Amygdala (tissue), 56 donors: ENCODE data around the gene BICD1.

Experiments
- DNase-seq, 56 donors: peaks; one replicate each; lab custom pipeline; 2025; lab: John Stamatoyannopoulos, UW

Gene BICD1

DNA sequence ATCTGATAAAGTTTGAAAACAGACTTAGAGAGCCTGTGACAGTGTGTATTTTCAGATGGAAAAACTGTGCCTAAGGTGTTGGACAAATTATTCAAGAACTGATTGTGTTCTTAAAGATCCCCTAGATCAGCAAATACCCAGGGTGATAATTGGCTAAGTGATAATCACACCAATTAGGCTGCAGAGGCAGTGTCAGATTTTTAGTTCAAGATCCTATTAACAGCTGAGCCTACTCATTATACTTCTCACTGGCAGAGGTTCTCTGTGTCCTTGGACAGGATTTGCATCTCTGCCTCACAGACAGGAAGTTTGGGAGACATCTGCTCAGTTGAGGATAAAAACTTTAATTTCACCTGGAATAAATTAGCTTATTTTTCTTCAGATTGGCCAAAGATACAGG is 288.4 kb downstream of the BICD1 start:
- no peak for DNase-seq

DNA sequence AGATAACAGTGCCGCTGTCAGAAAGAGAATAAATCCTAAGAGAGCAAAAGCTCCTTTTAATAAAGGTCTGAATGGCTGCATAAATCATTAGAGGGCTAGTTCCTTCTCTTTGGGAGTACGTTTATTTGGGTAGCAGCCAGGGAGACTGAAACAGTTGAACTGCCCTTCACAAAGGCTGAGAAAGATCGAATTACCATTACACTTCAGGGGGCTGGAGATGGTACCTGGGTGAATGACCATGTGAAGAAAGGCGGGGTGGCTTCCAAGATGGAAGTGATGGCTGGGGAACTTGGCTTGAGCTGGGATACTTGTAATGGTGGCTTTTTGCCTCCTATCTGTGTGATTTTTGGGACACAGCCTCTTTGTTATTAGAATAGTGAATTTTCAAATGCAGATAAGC is 291.0 kb downstream of the BICD1 start:
- no peak for DNase-seq

DNA sequence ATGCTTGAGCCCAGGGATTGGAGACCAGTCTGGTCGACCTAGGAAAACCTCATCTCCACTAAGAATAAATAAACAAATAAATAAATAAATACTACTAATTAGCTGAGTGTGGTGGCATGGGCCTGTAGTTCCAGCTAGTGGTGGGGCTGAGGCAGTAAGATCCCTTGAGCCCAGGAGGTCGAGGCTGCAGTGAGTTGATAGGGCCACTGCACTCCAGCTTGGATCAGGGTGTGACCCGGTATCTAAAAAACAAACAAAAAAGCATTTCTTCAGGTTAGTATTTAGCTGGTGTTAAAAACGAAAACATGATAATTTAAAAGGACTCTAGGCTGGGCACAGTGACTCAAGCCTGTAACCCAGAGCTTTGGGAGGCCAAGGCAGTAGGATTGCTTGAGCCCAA is 291.5 kb downstream of the BICD1 start:
- DNase-seq = no peak

DNA sequence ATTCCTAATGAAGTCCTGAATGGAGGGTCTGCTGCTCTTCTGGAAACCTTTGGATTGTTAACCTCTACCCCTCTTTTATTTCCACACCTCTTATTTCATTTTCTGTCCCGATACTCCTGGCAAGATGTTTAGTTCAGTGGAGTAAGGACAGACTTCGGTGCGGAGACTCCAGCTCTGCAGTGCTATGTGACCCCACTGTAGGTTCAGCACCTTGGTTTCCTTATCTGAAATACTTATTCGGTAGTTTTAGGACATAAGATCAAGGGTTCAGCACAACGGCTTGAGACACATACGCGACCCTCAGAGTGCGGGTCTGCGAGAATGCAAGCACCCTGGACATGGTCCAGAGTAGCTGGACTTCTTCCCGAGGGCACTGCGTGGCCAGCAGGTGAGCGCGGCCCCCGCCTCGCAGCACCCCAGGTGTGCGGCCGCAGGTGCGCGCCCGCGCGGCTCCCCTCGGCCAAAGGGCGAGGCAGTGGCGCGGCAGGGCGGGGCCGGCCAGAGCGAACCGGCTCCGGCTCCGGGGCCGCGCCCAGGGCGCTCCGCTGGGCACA is 292.2 kb downstream of the BICD1 start:
- DNase-seq = no peak

- peak in 54 of 56 donors; percentile 6 to 83 (median 59) for DNase-seq
Observed at GRCh38 chr12:32399370-32400113, 292.9 kb downstream of the BICD1 start, which contains the start of gene FGD4. TSS of gene FGD4 (plus strand) at chr12:32399558.

DNA sequence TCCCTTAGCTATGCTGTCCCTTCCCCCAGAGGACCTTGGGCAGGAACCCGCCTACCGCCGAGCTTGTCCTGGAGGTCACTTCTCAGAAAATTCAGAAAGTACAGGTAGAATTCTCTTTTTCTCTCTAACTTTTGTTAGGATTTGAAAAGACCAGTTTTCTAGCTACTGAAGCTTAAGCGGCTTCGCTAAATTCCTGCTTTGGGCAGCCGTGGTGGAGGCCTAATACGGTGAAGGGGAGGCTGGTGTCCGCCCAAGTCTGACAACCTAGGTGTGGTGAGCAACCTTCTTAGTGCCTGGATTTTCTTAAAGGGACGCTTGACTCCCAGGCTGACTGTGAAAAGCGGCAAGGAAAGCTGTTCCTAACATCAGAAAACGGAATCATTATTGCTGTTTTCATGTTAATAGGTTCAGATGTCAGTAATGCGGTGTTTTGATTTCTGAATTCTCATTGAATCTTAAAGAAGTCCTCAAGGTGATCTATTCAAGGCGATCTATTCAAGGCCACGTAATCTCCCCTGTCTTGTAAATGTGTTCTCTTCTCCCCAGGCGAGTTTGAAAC is 293.5 kb downstream of the BICD1 start:
- peak in 1 of 56 donors; percentile 25 for DNase-seq

- no peak for DNase-seq
Observed at GRCh38 chr12:32400866-32401265, 294.2 kb downstream of the BICD1 start.

- DNase-seq = no peak
Observed at GRCh38 chr12:32402170-32402569, 295.5 kb downstream of the BICD1 start.

DNA sequence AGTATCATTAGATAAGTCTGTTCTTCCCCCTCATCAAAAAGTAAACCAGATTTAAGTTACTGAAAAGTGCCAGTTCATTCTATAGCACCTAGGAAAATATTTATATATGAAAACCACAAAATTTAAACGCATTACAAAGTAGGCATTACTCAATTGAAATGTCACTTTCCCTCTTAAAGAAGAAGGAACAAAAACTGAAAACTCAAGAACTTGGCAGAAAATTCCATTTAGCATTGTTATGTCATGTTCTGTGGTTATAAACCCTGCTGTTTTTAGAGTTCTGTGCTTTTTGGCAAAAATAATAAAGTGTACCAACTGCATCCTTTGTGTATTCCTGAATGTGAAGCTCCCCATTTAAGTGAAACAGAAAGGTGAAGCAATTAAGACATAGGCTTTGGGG is 296.3 kb downstream of the BICD1 start:
- DNase-seq = no peak

- DNase-seq = no peak
Observed at GRCh38 chr12:32407795-32408194, 301.1 kb downstream of the BICD1 start.

- DNase-seq = no peak
Observed at GRCh38 chr12:32413412-32413811, 306.8 kb downstream of the BICD1 start.

DNA sequence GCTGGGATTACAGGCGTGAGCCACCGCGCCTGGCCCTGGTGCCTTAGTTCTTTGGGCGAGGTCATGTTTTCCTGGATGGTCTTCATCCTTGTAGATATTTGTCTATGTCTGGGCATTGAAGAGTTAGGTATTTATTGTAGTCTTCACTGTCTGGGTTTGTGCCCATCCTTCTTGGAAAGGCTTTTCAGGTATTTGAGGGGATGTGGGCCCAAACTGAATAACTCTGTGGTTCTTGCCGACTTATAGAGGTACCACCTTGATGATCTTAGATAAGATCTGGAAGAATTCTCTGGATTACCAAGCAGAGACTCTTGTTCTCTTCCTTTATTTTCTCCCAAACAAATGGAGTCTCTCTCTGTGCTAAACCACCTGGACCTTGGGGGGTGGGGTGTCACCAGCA is 311.6 kb downstream of the BICD1 start:
- DNase-seq = no peak

GRCh38 chr12:32418903-32419519 is 312.4 kb downstream of the BICD1 start:
- no peak for DNase-seq

DNA sequence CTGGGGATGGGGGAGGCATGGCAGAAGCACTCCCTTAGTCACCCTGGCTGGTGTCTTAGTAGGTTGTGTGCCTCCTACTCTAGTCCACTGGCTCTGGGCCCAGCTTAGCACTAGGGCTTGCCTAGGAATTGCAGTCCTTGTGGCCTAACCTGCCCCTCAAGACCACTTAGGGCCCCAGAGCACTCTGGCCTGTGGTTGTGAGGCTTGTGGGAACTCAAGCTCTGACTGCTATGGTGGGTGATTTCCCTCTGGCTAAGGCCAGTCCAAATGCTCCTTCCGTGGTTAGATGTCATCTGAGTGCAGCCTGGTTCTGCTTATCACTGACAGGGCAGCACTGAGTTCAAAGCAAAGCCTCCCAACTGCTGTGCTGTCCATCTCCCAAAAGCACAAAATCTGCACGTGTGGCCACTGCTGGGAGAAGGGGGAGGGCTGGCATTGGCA is 312.9 kb downstream of the BICD1 start:
- no peak for DNase-seq

DNA sequence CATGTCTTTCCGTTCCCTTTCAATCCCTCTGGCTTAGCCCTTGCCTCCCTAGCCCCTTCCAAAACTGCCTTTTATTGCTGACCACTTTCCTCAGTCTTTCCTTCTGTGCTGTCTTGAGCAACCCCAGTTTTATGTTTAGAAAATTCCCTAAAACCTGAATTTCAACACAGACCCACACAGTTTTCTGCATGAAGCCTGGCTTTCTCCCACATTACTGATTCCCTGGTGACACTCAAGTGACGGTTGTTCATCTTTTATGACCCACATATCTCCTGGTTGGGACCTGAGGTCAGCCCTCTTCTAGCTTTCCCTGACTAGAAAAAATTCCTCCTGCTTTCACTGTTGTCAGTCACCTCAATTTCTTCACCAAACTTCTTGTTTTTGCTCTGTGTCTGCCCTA is 313.7 kb downstream of the BICD1 start:
- DNase-seq = no peak

DNA sequence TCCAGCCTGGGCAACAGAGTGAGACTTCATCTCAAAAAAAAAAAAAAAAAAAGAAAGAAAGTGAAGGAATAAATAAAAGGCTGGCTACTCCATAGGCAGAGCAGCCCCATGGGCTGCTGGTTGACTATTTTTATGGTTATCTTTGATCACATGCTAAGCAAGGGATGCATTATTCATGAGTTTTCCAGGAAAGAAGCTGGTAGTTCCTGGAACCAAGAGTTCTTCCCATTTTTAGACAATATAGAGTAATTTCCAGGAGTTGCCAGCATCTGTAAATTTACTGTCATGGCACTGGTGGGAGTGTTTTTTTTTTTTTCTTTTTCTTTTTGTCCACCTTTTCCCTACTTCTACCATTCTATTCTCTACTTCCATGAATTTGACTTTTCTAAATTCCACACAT is 316.9 kb downstream of the BICD1 start:
- no peak for DNase-seq

- no peak for DNase-seq
Observed at GRCh38 chr12:32431025-32431424, 324.4 kb downstream of the BICD1 start.
